Ammon's horn (tissue), 1 donor: ENCODE data around the gene C10orf143.
"Not testable (repeated sequence)": the region's sequence is repeated elsewhere in the genome, so short reads cannot be mapped to it uniquely, and the experiment has no call there.

Experiments
- DNase-seq: peaks from one replicate; pipeline ENCODE4 v3.0.0-alpha.2; 2016; ENCODE audit warnings: low spot score

The C10orf143 gene

DNA sequence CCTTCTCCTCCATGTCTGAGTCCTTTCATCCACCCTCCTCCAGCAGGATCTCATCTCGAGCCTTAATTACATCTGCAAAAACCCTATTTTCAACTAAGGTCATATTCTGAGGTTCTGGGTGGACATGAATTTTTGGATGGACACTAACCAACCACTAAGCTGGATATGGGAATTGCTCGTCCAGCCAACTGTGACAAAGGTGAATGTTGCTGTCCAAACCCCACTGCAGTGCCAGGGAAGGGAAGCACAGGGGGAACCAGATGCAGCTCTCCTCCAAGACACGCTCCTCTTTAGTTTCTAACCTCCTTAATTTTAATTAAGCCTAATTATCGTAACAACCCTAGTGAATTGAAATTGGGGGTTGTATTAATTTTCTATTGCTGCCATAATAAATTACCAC lies 81.4 kb downstream of the C10orf143 start:
- no peak for DNase-seq

DNA sequence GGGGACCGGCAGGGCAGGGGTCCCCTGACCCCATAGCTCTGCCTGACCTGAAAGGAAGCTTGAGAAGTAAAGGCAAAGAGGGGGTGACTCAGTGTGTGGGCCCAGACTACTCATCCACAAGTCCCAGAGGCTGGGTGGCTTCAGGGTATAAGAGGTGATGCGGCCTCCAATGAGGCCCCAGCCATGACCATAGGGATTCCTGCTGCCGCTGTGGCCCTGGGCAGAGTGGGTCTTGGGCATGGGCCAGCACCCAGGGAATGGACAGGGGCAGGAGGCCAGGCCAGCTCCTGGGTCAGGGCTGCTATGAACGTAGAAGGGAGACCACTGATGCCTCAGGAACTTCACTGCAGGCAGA lies 82.2 kb downstream of the C10orf143 start:
- no peak for DNase-seq

DNA sequence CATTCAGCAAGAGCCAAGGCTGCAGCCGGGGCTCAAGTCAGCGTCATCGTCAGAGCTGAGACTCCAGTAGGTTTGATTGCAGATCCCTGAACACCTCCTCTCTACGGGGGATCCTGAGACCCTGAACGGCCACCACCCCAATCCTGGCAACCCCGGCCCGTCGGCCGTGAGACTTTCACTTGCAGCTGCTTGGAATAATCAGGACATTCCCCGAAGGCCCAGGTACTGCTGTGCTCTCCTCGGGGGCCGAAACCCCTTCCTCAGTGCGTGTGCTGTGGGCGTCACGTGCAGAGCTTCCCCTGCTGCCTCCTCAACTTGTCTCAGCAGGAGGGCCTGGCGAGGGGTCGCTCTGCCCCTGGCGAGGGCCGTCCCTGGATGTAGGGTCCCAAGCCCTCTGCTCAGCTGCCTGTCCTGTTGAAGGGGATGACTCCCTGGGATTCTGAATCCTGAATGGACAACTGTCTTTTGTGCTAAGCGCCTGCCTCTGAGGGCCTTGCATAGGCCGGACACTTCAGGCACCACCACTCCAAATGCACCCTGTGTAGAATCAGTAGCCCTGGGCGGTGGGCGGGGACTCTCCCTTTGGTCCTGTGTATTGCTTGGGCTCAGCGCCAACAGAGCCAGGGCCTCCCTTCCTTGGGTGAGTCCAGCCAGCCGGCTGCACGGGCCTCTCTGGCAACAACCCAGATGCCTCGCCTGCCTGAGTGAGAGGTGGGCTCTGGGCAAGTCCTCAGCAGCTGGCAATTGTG lies 82.7 kb downstream of the C10orf143 start:
- DNase-seq: no peak

DNA sequence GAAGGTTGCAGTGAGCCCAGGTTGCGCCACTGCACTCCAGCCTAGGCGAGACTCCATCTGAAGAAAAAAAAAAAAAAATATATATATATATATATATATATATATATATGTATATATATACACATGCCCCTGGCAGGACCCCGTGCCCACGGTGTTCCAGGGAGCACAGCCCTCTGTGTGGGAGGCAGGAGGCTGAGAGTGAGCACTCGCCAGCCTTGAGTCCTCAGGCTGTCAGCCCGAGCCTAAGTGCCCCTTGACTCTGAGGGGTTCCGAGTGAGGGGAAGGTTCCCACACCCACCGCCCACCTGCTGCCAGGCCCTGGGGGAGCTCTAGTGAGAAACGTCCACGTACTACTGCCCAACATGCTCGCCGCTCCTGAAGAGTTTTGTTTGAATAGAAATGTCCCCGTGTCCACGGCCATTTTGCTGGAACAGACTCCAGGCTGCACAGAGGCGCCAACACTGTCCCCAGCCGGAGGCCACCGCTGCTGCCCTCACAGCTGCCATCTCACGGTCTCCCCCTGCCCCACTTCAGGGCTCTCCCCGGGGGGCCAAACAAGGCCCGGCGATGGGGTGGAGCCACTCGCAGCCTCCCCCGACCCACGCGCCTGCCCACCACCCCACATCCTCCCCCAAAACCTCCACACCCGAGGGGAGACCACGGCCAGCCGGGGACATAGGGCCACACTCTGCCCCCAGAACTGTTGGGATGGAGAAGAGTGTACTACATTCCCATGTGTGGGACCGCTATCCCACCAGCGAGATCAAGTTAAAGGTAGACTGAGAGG lies 83.8 kb downstream of the C10orf143 start:
- no peak for DNase-seq

DNA sequence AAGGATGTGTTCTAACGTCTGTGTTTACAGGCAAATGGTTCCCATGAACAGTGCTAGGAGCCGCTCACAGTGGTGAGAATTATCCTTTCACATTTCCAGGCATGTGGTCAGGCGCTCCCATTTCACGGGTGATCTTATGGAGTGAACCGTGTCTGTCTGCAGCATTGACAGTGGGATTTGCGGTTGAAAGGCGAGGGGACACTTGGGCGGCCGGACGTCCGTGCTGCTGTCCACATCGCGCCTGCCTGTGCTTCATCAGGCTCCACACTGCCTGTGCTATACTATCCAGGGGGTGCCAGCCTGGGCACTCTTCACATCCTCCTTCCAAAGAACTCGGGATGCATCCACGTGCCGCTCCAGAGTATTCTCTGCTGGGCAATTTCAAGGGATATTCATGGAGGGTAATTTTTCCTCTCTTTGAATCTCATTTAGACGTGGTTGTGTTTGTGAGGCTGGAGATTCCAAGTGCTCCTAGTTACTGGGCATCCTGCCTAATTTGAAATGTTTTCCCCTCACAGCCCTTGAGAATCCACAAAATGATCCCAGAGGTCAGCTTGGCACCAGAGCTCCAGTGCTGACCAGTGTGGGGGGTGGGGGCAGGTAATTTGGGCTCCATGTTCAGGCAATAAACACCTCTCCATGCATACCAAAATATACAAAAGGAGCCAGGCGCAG lies 84.7 kb downstream of the C10orf143 start:
- DNase-seq: no peak

DNA sequence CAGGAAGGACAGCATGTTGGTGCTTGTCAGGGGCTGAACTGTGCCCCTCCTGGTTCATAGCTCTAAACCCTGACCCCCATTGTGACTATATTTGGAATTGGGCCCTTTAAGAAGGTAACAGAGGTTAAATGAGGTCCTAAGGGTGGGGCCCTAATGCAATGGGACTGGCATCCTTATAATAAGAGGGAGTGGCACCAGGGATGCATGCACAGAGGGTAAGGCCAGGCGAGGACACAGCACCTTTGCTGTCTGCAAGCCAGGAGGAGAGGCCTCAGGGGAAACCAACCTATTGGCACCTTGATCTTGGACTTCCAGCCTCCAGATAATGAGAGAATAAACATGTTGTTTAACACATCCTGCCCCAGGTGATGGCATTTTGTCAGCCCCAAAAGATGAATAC lies 85.3 kb downstream of the C10orf143 start:
- no peak for DNase-seq

DNA sequence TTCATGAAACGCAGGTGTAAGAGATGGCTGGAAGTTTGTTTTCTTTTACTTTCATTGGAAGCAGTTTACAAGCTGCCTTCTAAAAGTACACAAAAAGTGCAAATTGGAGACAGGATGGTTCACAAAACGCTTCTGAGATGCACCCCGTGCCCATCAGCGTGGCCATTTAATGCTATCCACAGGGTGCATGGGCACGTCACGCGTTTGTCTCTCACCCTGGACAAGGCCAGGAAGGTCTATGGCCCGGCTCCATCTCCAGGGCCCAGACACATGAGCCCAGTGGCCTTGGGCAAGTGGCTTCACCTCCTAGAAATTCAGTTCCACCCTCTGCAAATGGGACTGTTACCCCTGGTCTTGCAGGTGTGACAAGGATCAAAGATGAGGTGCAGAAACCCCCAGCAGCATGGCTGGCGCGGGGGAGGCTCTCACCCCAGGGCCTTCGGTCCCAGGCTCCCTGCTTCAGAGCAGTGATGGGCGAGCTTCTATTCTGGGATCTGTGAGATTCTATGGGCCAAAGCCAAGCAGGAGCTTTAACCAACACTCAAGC lies 85.8 kb downstream of the C10orf143 start:
- no peak for DNase-seq

DNA sequence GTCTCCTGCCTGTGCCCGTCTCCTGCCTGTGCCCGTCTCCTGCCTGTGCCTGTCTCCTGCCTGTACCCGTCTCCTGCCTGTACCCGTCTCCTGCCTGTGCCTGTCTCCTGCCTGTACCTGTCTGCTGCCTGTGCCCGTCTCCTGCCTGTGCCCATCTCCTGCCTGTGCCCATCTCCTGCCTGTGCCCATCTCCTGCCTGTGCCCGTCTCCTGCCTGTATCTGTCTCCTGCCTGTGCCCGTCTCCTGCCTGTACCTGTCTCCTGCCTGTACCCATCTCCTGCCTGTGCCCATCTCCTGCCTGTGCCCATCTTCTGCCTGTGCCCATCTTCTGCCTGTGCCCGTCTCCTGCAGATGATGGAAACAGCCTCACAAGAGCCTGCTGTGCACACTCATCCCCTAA lies 86.3 kb downstream of the C10orf143 start:
- not testable (repeated sequence) for DNase-seq

DNA sequence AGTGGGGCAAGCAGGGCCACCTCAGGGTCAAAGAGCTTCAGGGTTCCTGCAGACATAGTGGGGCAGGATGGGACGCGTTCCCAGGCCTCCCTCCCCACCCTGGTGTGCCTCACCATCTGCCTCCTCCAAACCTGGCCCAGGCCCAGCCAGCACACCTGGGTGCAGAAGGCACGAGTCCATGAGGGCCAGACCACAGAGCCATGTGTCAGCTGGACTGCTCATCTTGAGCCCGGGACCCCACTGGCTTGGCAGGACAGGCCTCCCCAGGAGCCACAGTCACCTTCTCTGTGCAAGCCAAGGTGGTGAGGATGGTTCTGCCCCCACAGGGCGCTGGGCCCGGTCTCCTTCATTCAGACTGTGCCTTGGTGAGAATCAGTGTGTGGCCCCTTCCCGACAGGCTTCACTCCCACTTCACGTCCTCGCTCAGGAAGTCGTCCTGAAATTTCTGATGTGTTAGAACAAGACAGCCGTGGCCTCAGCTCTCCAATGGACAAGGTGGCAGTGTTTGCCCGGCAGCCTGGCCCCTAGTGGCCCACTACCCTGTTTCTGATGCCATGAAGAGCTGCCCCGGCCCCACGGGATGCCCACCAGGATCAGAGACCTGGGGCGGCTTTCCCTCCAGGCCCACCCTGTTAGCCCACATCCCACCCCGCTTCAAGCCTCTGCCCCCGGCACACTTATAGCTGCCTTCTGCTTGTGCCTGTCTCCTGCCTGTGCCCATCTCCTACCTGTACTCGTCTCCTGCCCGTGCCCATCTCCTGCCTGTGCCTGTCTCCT lies 87.0 kb downstream of the C10orf143 start:
- no peak for DNase-seq

DNA sequence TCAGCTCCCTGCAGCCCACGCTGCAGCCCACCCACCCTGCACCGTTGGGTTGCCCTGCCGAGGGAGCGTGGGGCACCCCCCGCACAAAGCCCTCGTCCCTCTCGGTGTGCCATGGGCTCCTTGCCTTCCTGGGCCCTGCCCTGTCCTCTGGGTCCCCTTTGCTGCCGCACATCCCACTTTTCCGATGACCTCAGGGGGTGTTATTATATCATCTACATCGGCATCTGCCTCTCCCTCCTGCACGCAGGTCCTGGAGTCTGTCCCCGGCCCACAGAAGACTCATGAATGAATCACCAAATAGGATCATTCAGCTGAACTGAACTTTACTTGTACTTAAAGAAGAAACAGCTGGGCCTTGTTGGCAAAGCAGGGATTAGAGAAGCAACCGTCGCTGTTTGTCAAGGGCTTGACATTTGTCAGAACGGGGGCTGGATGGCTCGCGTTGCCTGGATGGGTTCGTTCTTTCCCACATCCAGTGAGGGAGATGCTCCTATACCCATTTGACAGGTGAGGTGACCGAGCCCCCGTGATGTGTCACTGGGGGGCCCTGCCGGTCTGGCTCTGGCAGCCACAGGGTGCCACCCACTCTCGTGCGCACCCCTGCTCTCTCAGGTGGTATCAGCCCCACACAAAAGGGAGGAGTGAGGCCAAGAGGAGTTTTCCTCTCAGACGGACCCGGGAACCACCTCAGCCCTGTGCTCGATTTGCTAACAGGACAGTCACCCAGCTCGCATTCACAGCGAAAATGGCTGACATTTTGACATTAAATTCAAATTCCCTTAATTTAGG lies 87.9 kb downstream of the C10orf143 start:
- DNase-seq: no peak

DNA sequence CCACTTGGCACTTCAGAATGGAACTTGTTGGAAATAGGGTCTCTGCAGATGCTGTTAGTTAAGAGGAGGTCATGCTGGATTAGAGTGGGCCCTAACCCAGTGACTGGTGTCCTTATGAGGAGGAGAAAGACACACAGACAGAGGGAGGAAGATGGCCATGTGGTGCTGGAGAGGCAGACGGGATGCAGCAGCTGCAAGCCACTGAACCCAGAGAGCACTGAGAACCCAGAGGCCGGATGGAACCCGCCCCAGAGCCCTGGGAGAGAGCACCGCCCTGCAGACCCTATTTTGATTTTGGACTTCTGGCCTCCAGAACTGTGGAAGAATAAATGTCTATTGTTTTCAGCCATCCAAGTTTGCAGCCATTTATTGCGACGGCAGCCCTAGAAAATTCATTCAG lies 88.5 kb downstream of the C10orf143 start:
- DNase-seq: no peak

DNA sequence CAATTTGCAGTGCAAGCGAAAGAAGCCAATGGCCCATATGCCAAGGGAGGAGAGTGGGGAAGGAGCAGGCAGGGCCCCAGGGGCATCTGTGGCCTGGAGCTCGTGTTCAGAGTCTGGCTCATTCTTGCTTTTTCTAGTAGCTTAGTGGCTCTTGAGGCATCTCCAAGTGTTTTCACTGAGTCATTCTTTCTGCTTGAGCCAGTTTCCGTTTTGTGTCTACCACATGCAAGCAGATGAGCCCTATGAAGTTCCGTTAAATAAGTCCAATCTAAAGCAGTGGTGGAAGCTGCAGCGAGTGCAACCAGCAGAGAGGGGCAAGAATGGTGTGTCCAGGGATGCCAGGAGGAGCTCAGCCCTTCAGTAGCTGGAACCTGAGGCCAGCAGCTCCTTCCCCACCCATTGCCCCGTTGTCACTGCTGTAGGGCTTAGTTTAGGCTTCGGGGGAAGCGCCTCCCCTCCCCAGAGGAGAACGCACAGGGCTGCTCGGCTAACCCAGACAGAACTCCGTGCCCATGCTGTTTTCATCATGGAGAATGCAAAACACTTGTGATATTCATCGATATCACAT lies 89.2 kb downstream of the C10orf143 start:
- DNase-seq: no peak

DNA sequence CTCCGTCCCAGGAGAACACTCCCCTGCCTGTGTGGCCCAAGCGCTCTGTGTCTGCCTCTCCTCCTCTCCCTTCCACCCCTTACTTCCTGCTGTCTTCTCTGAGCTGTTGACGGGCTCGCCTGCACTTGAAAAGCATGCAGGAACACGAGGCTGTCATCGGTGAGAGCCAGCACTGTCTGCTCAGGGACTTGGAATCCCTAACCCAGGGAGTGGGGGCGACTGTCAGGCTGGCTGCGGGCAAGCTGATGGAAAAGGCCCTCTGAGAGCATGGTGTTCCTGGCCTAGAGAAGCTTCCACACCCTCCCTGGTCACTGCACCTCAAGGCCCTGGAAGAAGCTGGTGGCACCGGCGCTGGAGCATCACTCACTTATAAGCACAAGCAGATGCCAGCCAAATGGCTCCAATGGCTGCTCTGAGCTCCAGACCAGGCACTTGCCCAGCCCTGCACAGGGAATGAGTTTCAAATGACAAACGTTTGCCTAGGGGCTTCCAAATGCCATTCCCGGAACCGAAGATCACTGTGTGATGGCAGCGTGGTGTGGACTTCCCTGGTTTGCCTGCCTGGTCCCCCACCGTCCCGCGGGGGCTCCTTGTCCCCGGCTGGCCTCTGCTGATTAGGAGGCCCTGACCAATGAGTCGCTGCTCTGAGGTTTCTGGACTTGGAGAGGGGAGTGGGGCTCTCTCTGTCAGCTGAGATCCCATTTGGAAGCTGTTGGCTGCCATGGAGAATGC lies 89.8 kb downstream of the C10orf143 start:
- DNase-seq: no peak

DNA sequence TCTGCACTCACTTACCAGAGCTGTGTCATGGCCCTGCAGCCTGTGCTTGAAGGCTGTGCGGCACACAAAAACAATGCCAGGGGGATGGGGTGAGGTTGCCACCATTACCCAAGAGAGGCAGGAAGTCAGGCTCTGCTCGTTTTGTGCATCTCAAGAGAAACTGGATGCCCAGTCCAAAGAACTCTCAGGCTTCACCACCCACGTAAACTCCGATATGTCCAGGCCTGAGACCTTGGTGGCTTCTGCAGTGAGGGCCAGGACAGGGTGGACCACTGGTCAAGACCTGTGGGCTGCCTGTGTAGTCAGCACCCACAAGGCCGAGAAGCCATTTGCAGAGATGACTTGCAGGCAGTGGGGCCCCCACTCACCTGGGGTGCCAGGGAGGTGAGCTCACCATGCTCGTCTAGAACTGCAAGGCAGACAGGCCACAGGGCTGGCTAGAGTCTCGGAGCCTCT lies 91.9 kb downstream of the C10orf143 start:
- DNase-seq: no peak

DNA sequence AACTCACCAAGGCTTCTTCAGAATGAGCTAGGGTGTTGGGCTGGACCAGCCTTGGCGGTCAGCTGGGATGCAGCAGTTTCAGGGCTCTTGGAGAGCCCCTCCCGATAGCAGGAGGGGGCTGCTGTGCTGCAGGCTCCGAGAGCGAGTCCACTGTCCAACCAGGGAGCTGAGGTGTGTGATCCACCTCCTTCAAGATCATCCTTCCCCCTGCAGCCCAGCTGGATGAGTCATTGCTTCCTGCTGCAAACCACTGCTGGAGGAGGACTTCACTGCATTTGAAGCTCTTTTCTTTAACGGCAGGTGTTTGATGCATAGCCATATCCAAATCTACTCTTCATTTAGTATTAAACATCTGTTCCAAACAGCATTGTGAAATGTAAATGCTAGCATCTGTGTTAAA lies 92.4 kb downstream of the C10orf143 start:
- DNase-seq: no peak

DNA sequence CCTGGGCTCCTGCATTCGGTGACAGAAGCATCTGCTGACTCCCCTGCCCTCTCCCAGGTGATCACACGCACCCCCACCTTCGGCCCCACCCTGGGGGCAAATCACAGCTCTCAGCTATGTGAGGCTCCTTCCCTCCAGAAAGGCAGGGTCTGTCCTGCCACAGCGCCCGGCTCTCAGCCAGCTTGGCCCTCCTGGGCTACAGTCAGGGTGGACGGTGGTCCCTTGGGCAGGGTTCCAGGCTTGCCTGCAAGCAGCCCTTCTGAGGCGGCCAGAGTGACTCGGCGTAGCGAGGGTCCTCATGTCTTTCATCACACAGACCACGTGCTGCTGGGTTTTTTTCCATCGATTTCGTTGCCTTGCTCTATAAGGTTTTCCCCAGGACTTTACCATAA lies 93.0 kb downstream of the C10orf143 start:
- no peak for DNase-seq

DNA sequence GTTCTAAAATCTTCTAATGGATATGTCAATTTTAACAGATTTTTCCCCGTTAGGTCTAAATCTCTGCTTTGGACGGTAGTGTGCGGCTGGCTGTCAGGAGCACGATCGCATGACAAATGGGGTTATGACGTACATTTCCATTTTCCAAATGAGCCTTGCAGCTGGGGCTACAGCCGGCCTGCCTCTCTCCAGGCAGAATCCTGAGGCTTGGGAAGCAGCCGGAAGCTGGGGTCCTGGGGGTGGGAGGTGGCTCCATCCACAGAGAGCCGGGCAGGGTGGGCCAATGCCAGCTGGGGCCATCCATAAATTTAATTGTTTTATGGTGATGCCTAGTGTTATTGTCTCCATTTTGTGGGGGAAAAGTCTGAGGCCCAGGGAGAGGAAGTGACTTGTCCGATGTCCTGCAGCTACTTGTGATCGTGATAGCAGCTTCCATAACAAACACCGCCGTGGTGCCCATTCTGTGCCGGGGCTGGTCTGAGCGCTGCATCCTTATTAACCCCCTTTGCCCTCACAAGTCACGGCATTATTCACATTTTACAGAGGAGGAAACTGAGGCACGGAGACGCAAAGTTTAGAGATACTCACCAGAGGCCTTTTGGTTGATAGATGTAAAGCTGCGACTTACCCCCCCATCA lies 93.5 kb downstream of the C10orf143 start:
- no peak for DNase-seq

DNA sequence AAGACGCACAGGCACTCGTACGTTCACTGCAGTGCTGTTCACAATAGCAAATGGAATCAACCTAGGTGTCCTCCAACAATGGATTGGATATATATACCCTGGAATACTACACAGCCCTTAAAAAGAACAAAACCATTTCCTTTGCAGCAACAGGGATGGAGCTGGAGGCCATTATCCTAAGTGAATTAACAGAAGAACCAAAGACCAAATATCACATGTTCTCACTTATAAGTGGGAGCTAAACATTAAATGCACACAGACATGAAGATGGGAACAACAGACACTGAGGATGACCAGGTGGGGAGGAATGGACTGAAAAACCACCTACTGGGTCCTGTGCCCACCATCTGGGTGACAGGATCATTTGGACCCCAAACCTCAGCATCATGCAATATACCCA lies 94.5 kb downstream of the C10orf143 start:
- DNase-seq: no peak

DNA sequence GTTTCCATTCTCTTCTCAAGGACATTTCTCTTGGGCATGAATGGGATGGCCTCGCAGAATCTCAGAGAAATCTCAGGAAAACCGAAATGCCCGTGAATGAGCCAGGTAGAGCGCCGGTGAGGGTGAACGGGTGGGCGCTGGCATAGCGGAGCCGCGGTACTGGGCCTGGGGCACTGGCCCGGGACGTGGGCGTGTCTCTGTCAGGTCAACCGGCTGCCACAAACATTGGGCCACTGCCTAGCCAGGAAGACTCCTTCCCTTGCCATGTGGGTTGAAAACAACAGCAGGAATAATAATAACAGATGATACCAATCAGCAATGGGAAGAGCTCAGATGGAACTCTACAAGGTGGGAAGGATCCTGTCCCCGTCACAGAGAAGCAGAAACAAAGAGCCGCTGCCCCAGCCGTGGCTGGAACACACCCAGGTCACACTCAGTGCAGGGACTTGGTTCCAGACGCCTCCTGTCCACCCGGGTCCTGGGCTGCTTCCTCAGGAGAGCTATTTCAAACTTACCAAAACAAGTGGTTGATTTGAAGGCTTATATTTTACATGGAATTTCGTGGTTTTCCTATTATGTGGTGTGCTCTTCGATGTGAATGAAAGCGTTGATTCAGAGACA lies 95.4 kb downstream of the C10orf143 start:
- DNase-seq: no peak
